CMK (cell line): ENCODE measurements around the gene SORT1.
"Not testable (repeated sequence)": the region's sequence is repeated elsewhere in the genome, so short reads cannot be mapped to it uniquely, and the experiment has no call there.

Experiments
- DNase-seq: peaks from one replicate; pipeline ENCODE4 v3.0.0-alpha.2; 2010; ENCODE audit warnings: low read depth

The SORT1 gene

GRCh38 chr1:109296782-109297181, 100.9 kb downstream of the SORT1 start:
- no peak for DNase-seq

- DNase-seq: no peak
These were observed 101.9 kb downstream of the SORT1 start for GRCh38 chr1:109295712-109296415.

- DNase-seq: no peak
These were observed 103.2 kb downstream of the SORT1 start for GRCh38 chr1:109294481-109294880.

- DNase-seq: no peak
These were observed 104.7 kb downstream of the SORT1 start for GRCh38 chr1:109293026-109293425.

- no peak for DNase-seq
These were observed 105.4 kb downstream of the SORT1 start for GRCh38 chr1:109292364-109292763.

GRCh38 chr1:109290998-109291397, 106.7 kb downstream of the SORT1 start:
- DNase-seq: no peak

GRCh38 chr1:109290137-109290536, 107.6 kb downstream of the SORT1 start:
- no peak for DNase-seq

- DNase-seq: not testable (repeated sequence)
These were observed 111.0 kb downstream of the SORT1 start for GRCh38 chr1:109286762-109287161.

GRCh38 chr1:109283748-109284600, 113.7 kb downstream of the SORT1 start:
- DNase-seq: no peak

GRCh38 chr1:109282952-109283747, 114.6 kb downstream of the SORT1 start, which contains the start of gene PSRC1:
PSRC1 (minus strand) TSS chr1:109283145.
- DNase-seq: peak; percentile 85

- DNase-seq: no peak
These were observed 115.2 kb downstream of the SORT1 start for GRCh38 chr1:109282497-109282951.

GRCh38 chr1:109281680-109282496, 115.8 kb downstream of the SORT1 start:
- DNase-seq: no peak

- DNase-seq: no peak
These were observed 116.9 kb downstream of the SORT1 start for GRCh38 chr1:109280862-109281261.

- DNase-seq: no peak
These were observed 118.0 kb downstream of the SORT1 start for GRCh38 chr1:109279615-109280278.

- DNase-seq: peak; percentile 58
These were observed 120.1 kb downstream of the SORT1 start for GRCh38 chr1:109277434-109278204.

GRCh38 chr1:109275706-109276345, 121.9 kb downstream of the SORT1 start:
- no peak for DNase-seq

GRCh38 chr1:109274533-109275476, 122.9 kb downstream of the SORT1 start:
- no peak for DNase-seq

GRCh38 chr1:109273570-109274288, 124.0 kb downstream of the SORT1 start:
- DNase-seq: no peak
